Type B pancreatic cell (in vitro differentiated cells): ENCODE measurements around the gene PDE4B. TPM values are rescaled to one million over a fixed set of nuclear protein-coding genes. Genes with fewer than 3 reads are reported as not detected.

Experiments used
- DNase-seq: peaks from one replicate; pipeline ENCODE4 v3.0.0; 2021; ENCODE audit warnings: mixed read lengths; ENCODE audit not compliant: unreplicated experiment; ENCODE audit errors: extremely low spot score
- H3K27ac Mint-ChIP-seq: 2 replicates; pipeline ENCODE4 v1.8.0; 2021; ENCODE audit warnings: mild to moderate bottlenecking, mixed read lengths
- H3K27me3 Mint-ChIP-seq: 2 replicates; pipeline ENCODE4 v1.8.0; 2021; ENCODE audit warnings: mixed read lengths
- H3K36me3 Mint-ChIP-seq: 2 replicates; pipeline ENCODE4 v1.8.0; 2021; ENCODE audit warnings: mixed read lengths
- H3K4me1 Mint-ChIP-seq: one replicate; pipeline ENCODE4 v1.8.0; 2021; ENCODE audit warnings: mixed read lengths; ENCODE audit not compliant: unreplicated experiment
- H3K4me3 Mint-ChIP-seq: 2 replicates; pipeline ENCODE4 v1.8.0; 2021; ENCODE audit warnings: mild to moderate bottlenecking, mixed read lengths
- H3K9me3 Mint-ChIP-seq: 2 replicates; pipeline ENCODE4 v1.8.0; 2021; ENCODE audit warnings: mixed read lengths
- CTCF ChIP-seq: fragments of 200-600 bp; sonication (generic); conservative IDR thresholded peaks from 2 replicates; pipeline ENCODE4 v1.5.0; 2021; ENCODE audit warnings: antibody characterized with exemption, mild to moderate bottlenecking
- total RNA-seq: library from RNA; stranded (reverse); gene quantifications from 2 replicates; pipeline ENCODE4 v1.2.1, GENCODE V29; 2021; ENCODE audit warnings: low replicate concordance

The PDE4B gene
- total RNA-seq, 1 donor from 2014 or later: 4.7 TPM

GRCh38 chr1:66243548-66244130 is 450.9 kb downstream of the PDE4B start:
- peaks cover 3% of the 10 kb centered on the region for H3K27me3 Mint-ChIP-seq
- no peaks in the 10 kb centered on the region for H3K9me3 Mint-ChIP-seq
- no peaks in the 10 kb centered on the region for H3K36me3 Mint-ChIP-seq
- peaks cover 16% of the 10 kb centered on the region for H3K4me1 Mint-ChIP-seq
- no peak for DNase-seq
- TF ChIP-seq CTCF: no peak
- H3K27ac Mint-ChIP-seq: no peak overlapping the region
- H3K4me3 Mint-ChIP-seq: no peak overlapping the region

- Mint-ChIP-seq H3K27ac (no peak overlapping the region), H3K4me1 (peaks cover 16% of the 10 kb centered on the region), H3K9me3 (no peaks in the 10 kb centered on the region), H3K36me3 (no peaks in the 10 kb centered on the region), H3K27me3 (peaks cover 3% of the 10 kb centered on the region), H3K4me3 (no peak overlapping the region)
- no peak for DNase-seq
- TF ChIP-seq CTCF: no peak
Observed at GRCh38 chr1:66244429-66244828, 451.7 kb downstream of the PDE4B start.

GRCh38 chr1:66245691-66246090 is 453.0 kb downstream of the PDE4B start:
- TF ChIP-seq CTCF: no peak
- DNase-seq: no peak
- Mint-ChIP-seq H3K27me3 (peaks cover 3% of the 10 kb centered on the region), H3K36me3 (no peaks in the 10 kb centered on the region), H3K9me3 (no peaks in the 10 kb centered on the region), H3K4me1 (peaks cover 16% of the 10 kb centered on the region), H3K27ac (no peak overlapping the region), H3K4me3 (no peak overlapping the region)

GRCh38 chr1:66246351-66247269 is 453.9 kb downstream of the PDE4B start:
- Mint-ChIP-seq H3K4me1 (peaks cover 16% of the 10 kb centered on the region), H3K27me3 (peaks cover 3% of the 10 kb centered on the region), H3K9me3 (no peaks in the 10 kb centered on the region), H3K4me3 (no peak overlapping the region), H3K27ac (no peak overlapping the region), H3K36me3 (no peaks in the 10 kb centered on the region)
- TF ChIP-seq CTCF: no peak
- DNase-seq: no peak

GRCh38 chr1:66247415-66248208 is 454.9 kb downstream of the PDE4B start:
- Mint-ChIP-seq H3K27me3 (peaks cover 3% of the 10 kb centered on the region), H3K4me1 (peaks cover 12% of the 10 kb centered on the region), H3K36me3 (no peaks in the 10 kb centered on the region), H3K9me3 (no peaks in the 10 kb centered on the region), H3K27ac (no peak overlapping the region), H3K4me3 (no peak overlapping the region)
- TF ChIP-seq CTCF: no peak
- no peak for DNase-seq
